Activated naive CD4-positive, alpha-beta T cell treated with anti-CD3 and anti-CD28 coated beads for 36 hours (primary cell): Measurements from ENCODE around the gene NSD2. TPM values are rescaled to one million over a fixed set of nuclear protein-coding genes. Genes with fewer than 3 reads are reported as not detected.

Experiments used
- CTCF ChIA-PET: fragments of 350-600 bp; sonication (Branson Sonifier 250); formaldehyde crosslinking; loops from one replicate; lab custom pipeline; 2021; ENCODE audit warnings: antibody characterized with exemption; lab: Charles Lee
- DNase-seq: peaks from one replicate; pipeline ENCODE4 v3.0.0-alpha.2; 2020
- H3K27ac Mint-ChIP-seq: one replicate; pipeline ENCODE4 v1.8.0; 2021; ENCODE audit warnings: mild to moderate bottlenecking, mixed read lengths
- H3K27me3 Mint-ChIP-seq: one replicate; pipeline ENCODE4 v1.8.0; 2021; ENCODE audit warnings: low read depth, mixed read lengths
- H3K36me3 Mint-ChIP-seq: one replicate; pipeline ENCODE4 v1.8.0; 2021; ENCODE audit warnings: low read depth, mixed read lengths
- H3K4me1 Mint-ChIP-seq: one replicate; pipeline ENCODE4 v1.8.0; 2021; ENCODE audit warnings: low read depth, mixed read lengths
- H3K4me3 Mint-ChIP-seq: one replicate; pipeline ENCODE4 v1.8.0; 2021; ENCODE audit warnings: mild to moderate bottlenecking, moderate library complexity, mixed read lengths
- H3K9me3 Mint-ChIP-seq: one replicate; pipeline ENCODE4 v1.8.0; 2021; ENCODE audit warnings: mixed read lengths
- intact Hi-C: fragments of 100-400 bp; cut with micrococcal nuclease; formaldehyde crosslinking; loops from one replicate; pipeline ENCODE4 v1.15.1; 2023
- total RNA-seq, 2 experiments: library from RNA; stranded (reverse); gene quantifications; one replicate each; pipeline ENCODE4 v1.2.3, GENCODE V29; 2021

NSD2 gene
- total RNA-seq, 2 experiments from 2014 or later: 246 to 250 TPM

DNA sequence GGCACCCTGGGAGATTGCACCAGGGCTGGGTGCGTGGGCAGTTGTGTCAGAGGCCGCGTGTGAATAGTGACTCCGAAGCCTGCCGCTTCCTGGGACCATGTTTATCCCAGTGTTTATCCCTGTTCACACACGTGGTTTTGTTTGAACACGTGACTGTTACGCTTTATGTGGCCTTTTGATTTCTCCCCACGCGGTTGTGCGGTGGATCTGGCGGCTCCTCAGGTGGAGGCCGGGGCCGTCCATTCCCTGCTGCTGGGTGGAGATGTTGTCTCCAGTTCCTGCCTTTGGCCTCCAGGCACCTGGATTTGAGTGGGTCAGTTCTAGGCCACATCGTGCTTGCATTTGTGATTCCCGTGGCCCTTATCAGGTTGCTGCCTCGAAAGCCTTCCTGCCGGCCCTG, 102.5 kb downstream of the NSD2 start:
- no peak overlapping the region for H3K4me3 Mint-ChIP-seq

DNA sequence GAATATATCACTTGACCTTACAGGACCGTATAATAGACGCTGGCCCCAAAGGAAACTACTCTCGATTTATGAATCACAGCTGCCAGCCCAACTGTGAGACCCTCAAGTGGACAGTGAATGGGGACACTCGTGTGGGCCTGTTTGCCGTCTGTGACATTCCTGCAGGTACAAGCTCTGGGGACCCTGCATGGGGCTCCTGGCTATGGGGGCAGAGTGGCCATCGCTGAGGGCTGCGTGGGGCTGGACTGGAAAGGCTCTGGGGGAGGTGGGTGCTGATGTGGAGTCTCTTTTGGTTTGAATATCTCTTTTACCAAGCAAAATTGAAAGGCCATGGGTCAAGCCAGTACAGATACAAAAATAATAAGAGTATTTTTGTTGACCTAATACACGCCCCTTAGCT, 103.6 kb downstream of the NSD2 start:
- no peaks in the 10 kb centered on the region for H3K27me3 Mint-ChIP-seq
- CTCF ChIA-PET: interaction anchor here (0.6 kb wide), 1 partner anchor 76 kb away, joined by 3 read pairs; no protein-coding TSS in a partner anchor
- no peaks in the 10 kb centered on the region for H3K4me1 Mint-ChIP-seq
- no peak overlapping the region for H3K4me3 Mint-ChIP-seq
- intact Hi-C loops: no loop called here
- no peak for DNase-seq
- H3K9me3 Mint-ChIP-seq: no peaks in the 10 kb centered on the region
- H3K27ac Mint-ChIP-seq: no peak overlapping the region
- peaks cover 59% of the 10 kb centered on the region for H3K36me3 Mint-ChIP-seq

More for the DNA sequence above, 102.5 kb downstream of the NSD2 start:
- no peak overlapping the region for H3K27ac Mint-ChIP-seq
- DNase-seq: no peak
- CTCF ChIA-PET: no interaction called here
- H3K27me3 Mint-ChIP-seq: no peaks in the 10 kb centered on the region
- H3K9me3 Mint-ChIP-seq: no peaks in the 10 kb centered on the region
- intact Hi-C loops: no loop called here
- no peaks in the 10 kb centered on the region for H3K4me1 Mint-ChIP-seq
- H3K36me3 Mint-ChIP-seq: peaks cover 57% of the 10 kb centered on the region

- no peak for DNase-seq
- intact Hi-C loops: no loop called here
- Mint-ChIP-seq H3K9me3 (no peaks in the 10 kb centered on the region), H3K27ac (no peak overlapping the region), H3K4me1 (no peaks in the 10 kb centered on the region), H3K27me3 (no peaks in the 10 kb centered on the region), H3K4me3 (no peak overlapping the region), H3K36me3 (peaks cover 58% of the 10 kb centered on the region)
- CTCF ChIA-PET: no interaction called here
Observed at GRCh38 chr4:1975391-1975801, 104.2 kb downstream of the NSD2 start.

GRCh38 chr4:1975880-1976279, 104.7 kb downstream of the NSD2 start:
- intact Hi-C loops: no loop called here
- no peaks in the 10 kb centered on the region for H3K4me1 Mint-ChIP-seq
- no peak overlapping the region for H3K27ac Mint-ChIP-seq
- H3K4me3 Mint-ChIP-seq: no peak overlapping the region
- DNase-seq: no peak
- H3K36me3 Mint-ChIP-seq: peaks cover 56% of the 10 kb centered on the region
- H3K9me3 Mint-ChIP-seq: no peaks in the 10 kb centered on the region
- H3K27me3 Mint-ChIP-seq: no peaks in the 10 kb centered on the region
- CTCF ChIA-PET: no interaction called here

DNA sequence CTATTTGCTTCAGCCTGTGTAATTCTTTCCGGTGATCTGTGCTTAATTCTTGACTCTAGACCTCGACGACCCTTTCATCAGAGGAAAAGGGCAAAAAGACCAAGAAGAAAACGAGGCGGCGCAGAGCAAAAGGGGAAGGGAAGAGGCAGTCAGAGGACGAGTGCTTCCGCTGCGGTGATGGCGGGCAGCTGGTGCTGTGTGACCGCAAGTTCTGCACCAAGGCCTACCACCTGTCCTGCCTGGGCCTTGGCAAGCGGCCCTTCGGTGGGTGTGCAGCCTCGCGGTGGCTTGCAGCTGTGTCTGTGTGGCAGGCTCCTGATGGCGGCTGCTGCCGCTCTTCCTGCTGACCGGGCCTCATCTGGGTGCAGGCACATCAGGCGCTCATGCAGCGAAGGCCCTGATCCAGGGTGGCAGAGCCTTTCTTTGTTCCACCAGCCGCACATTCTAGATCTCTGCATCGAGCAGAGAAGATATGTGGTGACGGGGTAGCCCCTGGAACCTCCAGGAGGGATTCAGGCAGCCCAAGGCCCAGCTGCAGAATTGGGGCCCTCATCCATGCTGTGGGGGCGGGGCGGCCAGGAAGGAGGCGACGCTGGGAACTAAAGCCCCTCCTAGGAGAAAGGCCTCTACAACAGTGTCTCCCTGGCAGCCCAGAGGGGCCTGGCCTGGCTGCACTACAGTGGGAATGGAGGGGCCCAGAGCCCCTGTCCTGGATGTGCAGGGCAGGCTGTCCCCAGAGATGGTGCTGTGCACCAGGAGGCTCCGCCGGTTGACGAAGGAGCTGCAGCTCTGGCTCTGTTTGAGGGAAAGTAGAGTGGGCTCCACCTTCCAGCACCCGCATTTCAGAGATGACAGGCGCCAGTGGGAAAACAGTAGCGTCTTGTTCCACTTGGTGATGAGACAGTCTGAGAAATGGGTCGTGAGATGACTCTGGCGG, 105.5 kb downstream of the NSD2 start:
- DNase-seq: no peak
- CTCF ChIA-PET: no interaction called here
- no peaks in the 10 kb centered on the region for H3K27me3 Mint-ChIP-seq
- H3K9me3 Mint-ChIP-seq: no peaks in the 10 kb centered on the region
- peak overlapping the region; percentile 18 for H3K27ac Mint-ChIP-seq
- H3K36me3 Mint-ChIP-seq: peaks cover 54% of the 10 kb centered on the region
- H3K4me3 Mint-ChIP-seq: no peak overlapping the region
- intact Hi-C loops: no loop called here
- H3K4me1 Mint-ChIP-seq: no peaks in the 10 kb centered on the region

GRCh38 chr4:1978226-1978625, 107.0 kb downstream of the NSD2 start:
- CTCF ChIA-PET: interaction anchor here (0.7 kb wide), 1 partner anchor 78 kb away, joined by 3 read pairs; no protein-coding TSS in a partner anchor
- H3K27ac Mint-ChIP-seq: no peak overlapping the region
- no peaks in the 10 kb centered on the region for H3K27me3 Mint-ChIP-seq
- no peak overlapping the region for H3K4me3 Mint-ChIP-seq
- H3K36me3 Mint-ChIP-seq: peaks cover 54% of the 10 kb centered on the region
- no peaks in the 10 kb centered on the region for H3K4me1 Mint-ChIP-seq
- intact Hi-C loops: no loop called here
- DNase-seq: no peak
- H3K9me3 Mint-ChIP-seq: no peaks in the 10 kb centered on the region

DNA sequence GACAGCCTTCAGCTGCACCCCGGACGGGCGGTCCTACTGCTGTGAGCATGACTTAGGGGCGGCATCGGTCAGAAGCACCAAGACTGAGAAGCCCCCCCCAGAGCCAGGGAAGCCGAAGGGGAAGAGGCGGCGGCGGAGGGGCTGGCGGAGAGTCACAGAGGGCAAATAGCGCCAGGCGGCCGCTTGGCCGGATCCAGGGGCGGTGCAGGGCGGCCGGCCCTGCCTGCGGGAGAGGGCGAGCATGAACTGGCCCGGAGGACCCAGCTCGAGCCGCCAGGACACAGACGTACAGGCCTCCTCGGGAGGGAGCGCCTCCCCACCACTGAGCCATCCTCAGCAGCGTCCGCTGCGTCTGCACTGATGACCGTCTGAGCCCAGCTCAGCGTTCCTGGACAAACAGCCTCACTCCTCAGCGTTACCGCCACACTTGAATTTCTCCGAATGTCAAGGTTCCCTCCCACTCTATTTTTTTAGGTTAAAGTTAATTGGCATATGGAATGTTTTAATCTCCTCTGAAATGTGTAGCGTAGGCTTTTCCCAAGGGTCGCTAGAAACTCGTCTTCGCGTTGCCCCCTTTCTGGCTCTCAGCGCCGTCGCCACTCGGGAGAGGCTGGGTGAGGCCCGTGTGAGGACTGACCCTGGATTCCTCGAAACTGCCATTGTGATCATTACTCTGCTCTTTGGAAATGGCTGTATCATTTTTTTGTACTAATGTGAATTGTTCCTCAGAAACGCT, 107.7 kb downstream of the NSD2 start:
- no peak overlapping the region for H3K27ac Mint-ChIP-seq
- no peak for DNase-seq
- H3K4me3 Mint-ChIP-seq: no peak overlapping the region
- H3K36me3 Mint-ChIP-seq: peaks cover 47% of the 10 kb centered on the region
- no peaks in the 10 kb centered on the region for H3K4me1 Mint-ChIP-seq
- no peaks in the 10 kb centered on the region for H3K27me3 Mint-ChIP-seq
- intact Hi-C loops: no loop called here
- CTCF ChIA-PET: no interaction called here
- no peaks in the 10 kb centered on the region for H3K9me3 Mint-ChIP-seq

- DNase-seq: no peak
- Mint-ChIP-seq H3K9me3 (no peaks in the 10 kb centered on the region), H3K4me1 (no peaks in the 10 kb centered on the region), H3K36me3 (peaks cover 43% of the 10 kb centered on the region), H3K4me3 (no peak overlapping the region), H3K27me3 (no peaks in the 10 kb centered on the region), H3K27ac (peak overlapping the region; percentile 12)
- intact Hi-C loops: no loop called here
- CTCF ChIA-PET: no interaction called here
Observed at GRCh38 chr4:1979477-1980196, 108.4 kb downstream of the NSD2 start.

DNA sequence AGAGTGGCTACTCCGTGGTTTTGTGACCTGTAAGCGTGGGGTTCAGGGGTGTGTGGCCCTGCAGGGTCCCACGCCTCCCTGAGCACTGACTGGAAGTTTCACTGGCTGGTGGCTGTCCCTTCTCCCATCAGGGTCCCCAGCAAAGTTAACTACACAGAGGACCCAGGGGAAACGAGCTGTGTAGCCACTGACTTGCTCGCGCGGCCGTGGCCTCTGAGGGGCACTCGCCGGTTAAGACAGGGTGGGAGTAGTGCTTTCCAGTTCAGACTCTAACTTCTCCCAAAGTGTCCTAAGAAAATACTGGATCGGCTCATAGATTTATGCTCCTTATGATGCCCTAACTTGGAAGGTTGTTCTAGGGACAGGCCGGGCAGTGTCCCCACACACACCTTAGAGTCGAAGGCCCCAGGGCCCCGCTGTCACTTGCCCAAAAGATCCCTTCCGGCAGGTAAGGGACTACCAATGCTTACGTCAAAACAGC, 109.4 kb downstream of the NSD2 start:
- Mint-ChIP-seq H3K36me3 (peaks cover 40% of the 10 kb centered on the region), H3K9me3 (no peaks in the 10 kb centered on the region), H3K27me3 (no peaks in the 10 kb centered on the region), H3K4me3 (no peak overlapping the region), H3K27ac (no peak overlapping the region), H3K4me1 (no peaks in the 10 kb centered on the region)
- intact Hi-C loops: no loop called here
- CTCF ChIA-PET: no interaction called here
- DNase-seq: no peak

DNA sequence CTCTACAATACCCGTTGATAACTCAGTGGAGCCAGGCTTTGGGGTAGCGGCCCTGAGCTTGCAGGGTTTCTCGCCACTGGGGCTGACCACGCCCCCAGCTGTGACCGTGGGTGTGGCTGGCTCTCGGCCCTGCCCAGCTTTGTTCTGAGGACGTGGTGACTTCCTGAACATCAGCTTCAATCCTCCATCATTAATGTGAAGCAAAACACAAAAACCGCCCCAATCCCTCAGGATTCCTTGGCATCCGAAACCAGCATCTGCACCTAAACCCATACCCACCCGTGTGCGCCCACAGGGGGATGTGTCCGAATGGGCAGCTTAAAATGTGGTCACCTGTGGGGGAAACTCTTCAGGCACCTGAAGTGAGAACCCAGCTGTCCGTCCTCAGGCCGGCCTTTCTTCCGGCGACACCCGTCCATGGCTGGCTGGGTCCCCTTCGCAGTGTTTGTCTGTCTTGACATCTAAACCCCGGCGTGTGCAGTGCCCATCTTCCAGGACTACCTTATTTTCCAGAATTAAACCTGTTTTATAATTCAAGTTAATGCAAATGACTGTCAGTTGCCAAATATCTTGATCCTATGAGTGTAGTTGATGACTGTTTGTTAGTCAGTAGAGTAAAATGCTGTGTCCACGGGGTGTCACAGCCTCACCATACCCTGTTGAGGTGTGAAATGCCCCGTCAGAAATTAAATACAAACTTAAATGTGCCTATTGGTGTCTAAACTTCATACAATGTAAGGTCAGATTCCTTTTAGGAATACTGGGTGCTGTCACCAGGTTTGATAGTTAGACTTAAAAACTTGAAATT, 110.3 kb downstream of the NSD2 start:
- Mint-ChIP-seq H3K36me3 (peaks cover 36% of the 10 kb centered on the region), H3K27me3 (no peaks in the 10 kb centered on the region), H3K9me3 (no peaks in the 10 kb centered on the region), H3K27ac (no peak overlapping the region), H3K4me3 (no peak overlapping the region), H3K4me1 (no peaks in the 10 kb centered on the region)
- no peak for DNase-seq
- CTCF ChIA-PET: no interaction called here
- intact Hi-C loops: no loop called here

GRCh38 chr4:1982124-1983052, 111.2 kb downstream of the NSD2 start:
- Mint-ChIP-seq H3K4me1 (no peaks in the 10 kb centered on the region), H3K27ac (no peak overlapping the region), H3K36me3 (peaks cover 31% of the 10 kb centered on the region), H3K4me3 (no peak overlapping the region), H3K9me3 (no peaks in the 10 kb centered on the region), H3K27me3 (no peaks in the 10 kb centered on the region)
- intact Hi-C loops: no loop called here
- CTCF ChIA-PET: no interaction called here
- no peak for DNase-seq
